HG03175 (cell line): ENCODE results near the gene NELFA.

Experiments
- ATAC-seq: cut with Tn5 transposase; IDR thresholded peaks from one replicate; pipeline ENCODE4 v1.9.1; 2021; ENCODE audit warnings: mild to moderate bottlenecking, moderate library complexity; ENCODE audit not compliant: unreplicated experiment

NELFA gene

DNA sequence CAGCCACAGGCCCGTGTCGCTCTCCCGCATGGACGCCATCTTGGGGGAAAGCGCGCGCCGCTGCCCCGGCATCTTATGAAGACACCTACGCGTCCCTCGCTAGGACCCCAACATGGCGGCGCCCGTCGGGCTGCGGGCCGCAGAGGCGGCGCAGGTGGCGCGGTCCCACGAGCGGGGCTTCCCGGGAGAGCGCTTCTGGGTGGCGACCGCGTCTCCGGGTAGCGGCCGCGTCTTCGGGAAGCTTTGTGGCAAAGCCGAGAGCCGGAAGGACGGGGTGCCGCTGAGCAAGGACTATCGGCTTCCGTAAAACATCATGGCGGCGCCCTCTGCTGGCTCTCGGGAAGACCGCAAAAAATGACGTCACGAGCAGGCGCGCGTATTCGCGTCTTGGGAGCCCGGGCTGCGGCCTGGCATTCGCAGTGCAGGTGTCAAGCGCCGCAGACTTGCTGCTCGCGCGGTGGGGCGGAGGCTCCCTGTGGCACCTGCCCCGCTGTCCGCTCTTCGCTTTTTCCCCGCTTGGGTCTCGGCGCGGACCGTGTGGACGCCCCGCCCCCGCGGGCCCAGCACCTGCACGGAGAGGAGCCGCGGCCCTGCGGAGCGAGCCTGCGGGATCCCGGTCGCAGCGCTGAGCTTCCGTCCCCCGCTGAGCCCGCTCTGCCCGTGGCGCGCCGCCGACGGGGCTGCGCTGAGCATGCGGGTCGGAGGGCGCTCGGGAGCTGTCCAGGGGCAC is at the start of gene NELFA:
TSS of gene NELFA (minus strand) at position 54 of the 730 bp plus-strand sequence. CDS start at position 39, 15 bp downstream.
- peak; percentile 78 for ATAC-seq

DNA sequence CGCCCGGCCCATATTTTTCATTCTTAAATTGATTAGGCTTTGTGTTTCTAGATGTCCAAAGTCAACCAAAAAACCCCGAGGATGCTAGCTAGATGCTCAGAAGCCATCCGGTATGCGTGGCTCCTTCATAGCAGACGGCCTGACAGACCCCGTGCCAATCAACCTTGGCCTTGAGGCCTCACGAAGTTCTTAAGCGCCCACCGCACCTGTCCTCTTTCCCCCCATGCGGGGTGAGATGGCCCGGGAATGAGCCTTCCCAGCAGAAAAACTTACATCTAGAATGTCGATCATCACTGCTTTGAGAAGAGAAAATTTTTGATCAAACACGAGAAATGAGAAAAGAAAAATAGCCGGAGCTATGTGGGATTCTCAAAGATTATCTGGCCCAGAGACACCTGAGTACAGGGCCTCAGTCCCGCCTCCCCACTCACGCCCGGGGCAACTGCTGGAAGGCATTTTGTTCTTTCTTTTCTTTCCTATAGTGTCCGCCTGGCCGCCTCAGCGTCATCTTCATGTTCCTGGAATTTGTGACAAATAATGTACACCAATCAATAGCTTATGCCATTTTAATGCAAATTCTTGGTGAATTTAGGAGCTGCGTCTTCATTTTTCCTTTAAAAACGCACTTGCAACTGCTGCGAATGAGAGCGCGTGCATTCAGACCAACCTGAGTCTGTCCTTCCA is 48.8 kb upstream of the NELFA start:
- no peak for ATAC-seq

DNA sequence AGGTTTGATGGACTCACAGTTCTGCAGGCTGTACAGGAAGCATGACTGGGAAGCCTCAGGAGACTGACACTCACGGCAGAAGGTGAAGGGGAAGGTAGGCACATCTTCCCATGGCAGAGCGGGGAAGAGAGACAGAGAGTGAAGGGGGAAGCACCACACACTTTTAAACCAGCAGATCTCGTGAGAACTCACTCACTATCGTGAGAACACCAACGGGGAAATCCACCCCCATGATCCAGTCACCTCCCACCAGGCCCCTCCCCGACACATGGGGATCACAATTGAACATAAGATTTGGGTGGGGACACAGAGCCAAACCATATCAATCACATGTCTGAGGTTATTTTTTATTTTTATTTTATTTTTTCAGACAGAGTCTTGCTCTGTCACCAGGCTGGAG is 45.4 kb upstream of the NELFA start:
- ATAC-seq: no peak

DNA sequence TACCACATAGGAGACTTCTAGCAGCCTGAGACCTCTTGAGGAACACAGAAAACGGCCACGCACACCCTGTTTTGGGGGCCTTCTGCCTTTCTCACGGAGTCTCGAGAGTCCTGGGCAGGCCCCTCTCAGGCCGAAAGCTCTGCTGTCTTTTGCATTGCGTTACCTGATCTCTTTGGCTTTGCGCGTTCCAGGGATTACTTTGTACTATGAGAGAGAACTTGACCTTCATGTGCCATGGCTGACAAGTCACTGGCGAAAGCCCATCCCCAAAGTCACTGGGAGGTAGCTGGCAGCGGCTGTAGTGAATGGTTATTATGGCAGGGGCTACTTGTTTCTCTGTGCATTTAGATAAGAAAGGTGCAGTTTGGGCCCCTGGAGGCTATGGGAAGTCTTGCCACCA is 42.3 kb upstream of the NELFA start:
- ATAC-seq: no peak

DNA sequence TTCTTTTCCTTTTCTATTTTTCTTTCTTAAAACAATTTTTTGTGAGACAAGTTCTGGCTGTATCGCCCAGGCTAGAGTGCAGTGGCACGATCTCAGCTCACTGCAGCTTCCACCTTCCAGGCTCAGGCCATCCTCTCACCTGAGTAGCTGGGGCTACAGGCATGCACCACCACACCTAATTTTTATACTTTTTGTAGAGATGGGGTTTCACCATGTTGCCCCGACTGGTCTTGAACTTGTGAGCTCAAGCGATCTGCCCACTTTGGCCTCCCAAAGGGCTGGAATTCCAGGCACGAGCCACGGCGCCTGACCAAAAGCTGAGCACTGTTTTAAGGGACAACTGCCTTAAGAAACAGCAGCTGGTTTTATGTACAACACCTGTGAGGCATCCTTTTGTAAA is 41.0 kb upstream of the NELFA start:
- no peak for ATAC-seq

DNA sequence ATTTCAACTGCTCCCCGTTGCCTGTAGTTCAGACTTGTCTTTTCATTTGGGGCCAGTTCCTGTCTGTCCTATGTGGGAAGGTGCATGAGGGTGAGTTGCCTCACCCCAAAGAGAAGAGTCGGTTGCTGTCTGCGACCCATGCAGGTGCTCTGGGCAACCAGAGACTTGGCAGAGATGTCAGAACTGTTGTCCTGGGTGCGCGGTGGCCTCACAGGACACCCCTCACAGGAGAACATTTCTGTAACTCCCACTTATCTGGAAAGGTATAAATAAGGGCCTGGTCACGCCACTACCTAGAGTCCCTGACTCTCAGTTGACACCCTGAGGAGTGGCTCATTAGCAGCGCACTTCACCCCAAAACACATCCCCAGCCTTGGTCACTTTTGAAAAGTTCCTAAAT is 40.6 kb upstream of the NELFA start:
- ATAC-seq: no peak

DNA sequence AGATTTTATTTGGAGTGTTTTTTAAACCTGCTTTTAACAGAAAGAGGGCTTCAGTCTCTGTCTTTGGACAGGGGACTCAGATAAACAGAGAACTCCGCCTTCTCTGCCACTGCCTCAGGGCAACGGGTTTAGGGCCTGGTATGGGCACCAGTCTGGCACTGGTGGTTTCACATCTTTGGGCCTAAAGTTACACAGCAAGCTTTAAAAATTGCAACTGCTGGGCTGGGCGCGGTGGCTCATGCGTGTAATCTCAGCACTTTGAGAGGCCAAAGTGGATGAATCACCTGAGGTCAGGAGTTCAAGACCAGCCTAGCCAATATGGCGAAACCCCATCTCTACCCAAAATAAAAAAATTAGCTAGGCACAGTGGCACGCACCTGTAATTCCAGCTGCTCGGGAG is 40.1 kb upstream of the NELFA start:
- no peak for ATAC-seq

DNA sequence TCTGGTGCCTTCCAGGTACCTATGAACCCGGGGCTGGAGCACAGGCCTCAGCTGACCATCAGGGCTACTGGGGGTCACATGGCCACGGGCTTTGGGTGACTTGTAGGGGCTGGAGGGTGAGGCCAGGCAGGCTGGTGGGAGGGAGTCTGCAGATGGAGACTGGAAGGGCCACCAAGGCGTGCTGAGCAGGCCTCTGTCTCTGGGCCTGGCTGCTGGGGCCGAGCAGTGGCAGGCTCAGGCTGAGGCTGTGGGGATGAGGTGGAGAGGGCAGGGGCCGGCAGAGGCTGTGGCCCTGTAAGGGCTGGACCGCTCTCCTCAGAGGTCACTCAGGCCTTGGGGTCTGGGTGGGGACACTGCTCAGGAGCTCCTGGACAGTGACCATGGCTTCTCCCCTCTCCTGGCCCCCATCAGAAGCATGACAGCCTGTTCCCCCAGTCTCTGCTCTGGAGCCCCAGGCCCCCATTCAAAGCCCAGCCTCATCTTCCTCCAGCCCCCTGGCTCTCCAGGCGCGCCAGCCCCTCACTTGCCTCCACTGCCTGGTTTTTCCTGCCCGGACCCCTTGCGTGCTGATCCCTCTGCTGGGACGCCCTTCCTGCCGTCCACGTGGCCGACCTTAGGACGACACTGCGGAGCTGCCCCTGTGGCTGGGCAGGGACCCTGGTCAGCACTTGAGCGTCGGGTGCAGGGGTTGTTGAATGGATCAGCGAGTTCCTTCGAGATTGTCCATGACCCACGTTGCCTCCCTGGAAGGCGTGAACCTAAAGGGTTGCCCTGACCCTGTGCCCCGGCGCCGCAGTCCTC is 39.2 kb upstream of the NELFA start:
- no peak for ATAC-seq

DNA sequence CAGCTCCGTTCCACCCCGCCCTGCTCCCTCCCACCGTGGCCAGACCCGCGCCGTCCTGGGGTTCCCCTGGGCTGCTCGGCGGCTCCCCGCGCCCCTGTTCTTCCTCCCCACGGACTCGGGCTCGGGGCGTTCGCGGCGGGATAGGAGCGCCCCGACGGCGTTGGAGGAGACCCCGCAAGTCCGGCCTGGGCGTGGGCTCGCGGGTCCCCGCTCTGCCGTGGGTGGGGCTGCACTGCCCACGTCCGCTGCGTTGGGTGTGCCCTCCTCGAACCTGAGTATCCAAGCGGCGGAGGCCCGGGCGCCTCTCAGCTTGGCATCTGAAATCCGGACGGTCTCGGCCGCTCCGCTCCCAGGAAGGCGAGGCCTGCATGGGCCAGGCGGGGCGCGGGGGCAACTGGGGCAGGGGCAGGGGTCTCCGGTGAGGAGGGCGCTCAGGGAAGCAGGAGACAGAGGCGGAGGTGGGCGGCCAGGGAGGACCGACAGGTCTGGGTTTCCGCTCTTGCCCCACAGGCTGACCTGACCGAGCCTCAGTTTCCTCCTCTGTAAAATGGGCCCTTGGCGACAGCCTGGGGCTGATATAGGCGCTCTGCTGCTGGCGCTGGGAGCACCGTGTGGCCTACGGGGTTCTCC is 38.4 kb upstream of the NELFA start:
- ATAC-seq: no peak

DNA sequence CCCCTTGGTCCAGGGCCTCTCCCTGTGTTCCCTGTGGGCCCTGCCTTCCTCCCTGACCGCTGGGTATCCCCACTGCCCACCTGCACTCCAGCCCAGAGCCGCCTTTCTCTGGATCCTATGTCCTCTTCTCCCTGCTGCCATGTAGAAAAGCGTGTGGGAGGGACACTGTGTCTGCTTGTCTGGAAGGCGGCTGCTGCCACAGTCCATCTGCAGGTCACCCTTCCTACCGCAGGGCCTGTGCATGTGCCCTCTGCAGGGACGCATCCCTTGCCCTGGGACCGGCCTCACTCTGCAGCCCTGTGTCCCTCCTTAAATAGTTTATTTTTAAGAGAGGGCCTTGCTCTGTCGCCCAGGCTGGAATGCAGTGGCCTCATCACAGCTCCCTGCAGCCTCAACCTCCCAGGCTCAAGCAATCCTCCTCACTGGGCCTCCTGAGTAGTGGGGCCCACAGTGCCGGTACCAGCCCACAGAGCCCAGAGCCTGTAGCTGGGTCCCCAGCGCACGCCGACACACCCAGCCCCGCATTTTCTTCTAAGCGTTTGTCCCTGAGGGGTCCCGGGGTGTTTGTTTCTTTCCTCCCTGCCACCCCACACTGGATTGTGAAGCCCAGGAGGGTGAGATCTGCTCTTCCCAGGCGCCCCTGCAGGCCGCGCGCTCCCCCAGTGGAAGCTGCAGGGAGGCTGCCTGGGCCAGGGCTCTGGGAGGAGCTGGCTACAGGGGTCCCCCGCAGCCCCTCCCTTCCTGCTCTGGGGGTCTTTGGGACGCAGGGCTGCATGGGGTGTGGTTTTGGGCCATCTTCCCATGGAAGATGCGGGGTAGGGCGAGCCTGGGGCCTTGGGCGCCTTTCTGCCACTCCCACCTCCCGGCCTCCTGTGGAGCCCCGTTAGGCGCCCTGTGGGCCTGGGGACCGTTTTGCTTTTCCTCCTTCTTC is 37.5 kb upstream of the NELFA start:
- no peak for ATAC-seq

DNA sequence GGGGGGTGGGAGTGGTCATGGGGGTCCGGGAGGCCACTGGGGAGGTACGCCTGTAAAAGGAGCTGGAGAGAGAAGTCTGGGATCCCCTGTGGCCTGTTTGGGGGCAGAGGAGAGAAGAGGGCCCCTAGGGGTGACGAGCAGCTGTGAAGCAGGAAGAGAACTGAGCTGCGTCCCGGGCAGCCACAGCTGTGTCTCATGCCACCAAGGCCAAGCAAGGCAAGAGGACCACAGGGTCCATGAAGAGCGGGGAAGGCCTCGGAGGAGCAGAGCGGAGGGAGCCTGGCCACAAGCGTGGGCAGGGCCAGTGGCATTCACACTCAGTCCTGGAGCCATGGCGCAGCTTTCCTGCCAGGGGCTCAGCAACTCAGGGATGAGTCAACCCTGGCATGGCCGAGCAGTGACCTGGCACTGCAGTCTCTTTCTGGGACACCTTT is 36.8 kb upstream of the NELFA start:
- ATAC-seq: no peak

DNA sequence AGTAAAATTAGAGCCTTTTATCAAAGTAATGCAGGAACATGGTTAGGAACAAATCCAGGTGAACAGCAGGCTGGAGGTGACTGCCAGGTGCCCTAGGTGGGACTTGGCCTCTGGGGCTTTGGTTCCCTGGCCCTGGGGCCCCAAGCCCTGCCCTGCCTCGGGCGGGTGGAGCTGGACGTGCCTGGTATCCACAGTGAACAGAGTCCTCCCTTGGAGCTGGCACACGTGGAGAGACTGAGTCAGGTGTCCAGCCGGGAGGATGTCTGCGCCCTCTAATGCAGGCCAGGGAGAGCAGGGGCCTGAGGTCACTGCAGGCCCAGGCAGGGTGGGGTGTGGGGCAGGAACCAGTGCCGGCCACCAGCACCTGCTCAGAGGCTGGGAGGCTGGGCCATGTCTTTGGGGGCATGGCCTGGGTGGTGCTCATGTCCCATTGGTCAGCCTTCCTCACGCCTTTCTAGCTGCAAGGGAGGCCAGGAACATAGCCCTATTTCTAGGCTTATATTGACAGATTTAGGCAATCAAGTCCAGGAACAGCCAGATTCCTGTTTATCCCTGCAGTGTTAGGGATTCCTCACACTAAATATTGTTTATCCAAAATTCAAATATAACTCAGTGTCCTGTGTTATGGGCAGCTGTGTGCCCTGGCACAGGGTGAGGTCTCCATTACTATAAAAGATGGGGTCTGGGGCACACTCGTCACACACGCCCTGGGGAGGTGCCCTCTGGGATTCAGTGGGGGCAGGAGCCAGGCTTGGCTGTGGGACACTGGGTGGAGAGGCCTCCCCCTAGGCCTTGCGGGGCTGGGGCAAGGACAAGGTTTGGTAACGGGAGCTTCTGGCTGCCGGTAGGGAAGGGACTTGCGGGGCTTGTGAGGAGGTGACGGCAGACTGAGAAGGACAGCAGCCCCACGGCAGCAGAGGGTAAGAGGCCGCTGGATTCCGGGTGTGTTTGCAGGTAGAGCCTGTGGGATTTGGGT is 36.1 kb upstream of the NELFA start:
- ATAC-seq: no peak

DNA sequence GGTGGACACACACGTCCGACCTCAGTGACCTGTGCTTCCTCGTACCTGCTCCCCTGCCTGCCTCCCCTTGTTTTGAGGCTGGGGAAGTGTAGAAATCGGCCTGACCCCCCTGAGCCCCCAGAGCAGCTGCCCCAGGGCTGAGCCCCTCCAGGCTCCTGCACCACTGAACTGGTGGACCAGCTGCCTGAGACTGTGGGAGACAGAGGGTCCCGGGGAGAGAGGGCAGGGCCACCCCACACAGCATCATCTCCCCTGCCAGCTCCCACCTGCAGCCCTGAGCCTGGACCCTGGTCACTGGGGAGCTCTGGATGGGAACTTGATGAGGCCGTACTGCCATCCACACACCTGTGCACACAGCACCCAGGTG is 35.3 kb upstream of the NELFA start:
- no peak for ATAC-seq

DNA sequence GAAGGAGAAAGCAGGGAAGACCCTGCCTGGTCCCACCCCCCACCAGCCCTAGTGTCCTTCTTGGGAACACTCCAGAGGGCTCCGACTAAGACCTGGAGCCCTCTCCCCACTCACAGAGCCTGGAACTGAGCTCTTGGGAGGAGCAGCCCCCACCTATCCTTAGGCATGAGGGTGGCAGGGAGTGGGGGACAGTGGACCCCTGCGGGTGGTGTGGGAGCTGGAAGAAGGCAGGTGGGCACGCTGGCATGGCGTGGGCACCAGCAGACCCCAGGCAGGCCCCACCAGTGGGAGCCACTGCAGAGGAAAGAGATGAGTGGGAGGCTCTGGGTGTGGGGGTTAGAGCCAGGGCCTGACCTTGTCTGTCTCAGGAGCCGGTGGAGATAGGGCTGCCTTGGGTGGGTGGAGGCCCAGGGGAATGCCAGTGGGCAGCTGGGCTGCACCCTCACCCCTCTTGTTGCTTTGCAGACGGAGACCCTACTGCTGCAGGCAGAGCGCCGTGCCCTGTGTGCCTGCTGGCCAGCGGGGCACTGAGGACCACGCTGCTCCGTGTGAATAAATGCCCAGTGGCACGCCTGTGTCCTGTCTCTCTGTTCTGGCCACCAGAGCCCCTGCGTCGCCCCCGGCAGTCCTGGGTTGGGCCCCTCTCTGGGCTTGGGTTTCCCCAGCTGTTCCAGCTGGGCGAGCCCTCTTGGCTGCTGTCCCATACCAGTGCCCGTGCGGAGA is 34.8 kb upstream of the NELFA start:
- ATAC-seq: no peak

DNA sequence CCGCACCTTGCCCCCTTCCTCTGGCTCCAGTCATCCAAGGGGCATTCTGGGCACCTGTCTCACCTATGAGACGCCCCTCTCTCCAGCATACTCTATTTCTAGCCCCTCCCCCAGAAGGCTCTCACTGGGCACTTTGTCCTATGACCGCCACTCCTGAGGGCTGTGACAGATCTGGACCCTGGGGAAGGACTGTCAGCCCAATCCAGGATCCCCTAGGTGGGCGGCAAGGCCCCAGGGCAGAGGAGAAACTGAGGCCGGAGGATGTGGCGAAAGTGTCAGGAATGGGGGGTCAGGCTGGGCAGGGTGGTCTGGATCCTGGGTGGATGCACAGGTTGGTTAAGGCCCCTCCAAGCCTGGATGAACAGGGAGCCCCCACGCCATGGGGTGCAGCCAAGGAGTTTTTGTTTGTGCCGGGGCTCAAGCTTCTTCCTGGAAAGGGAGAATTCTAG is 34.2 kb upstream of the NELFA start:
- no peak for ATAC-seq

DNA sequence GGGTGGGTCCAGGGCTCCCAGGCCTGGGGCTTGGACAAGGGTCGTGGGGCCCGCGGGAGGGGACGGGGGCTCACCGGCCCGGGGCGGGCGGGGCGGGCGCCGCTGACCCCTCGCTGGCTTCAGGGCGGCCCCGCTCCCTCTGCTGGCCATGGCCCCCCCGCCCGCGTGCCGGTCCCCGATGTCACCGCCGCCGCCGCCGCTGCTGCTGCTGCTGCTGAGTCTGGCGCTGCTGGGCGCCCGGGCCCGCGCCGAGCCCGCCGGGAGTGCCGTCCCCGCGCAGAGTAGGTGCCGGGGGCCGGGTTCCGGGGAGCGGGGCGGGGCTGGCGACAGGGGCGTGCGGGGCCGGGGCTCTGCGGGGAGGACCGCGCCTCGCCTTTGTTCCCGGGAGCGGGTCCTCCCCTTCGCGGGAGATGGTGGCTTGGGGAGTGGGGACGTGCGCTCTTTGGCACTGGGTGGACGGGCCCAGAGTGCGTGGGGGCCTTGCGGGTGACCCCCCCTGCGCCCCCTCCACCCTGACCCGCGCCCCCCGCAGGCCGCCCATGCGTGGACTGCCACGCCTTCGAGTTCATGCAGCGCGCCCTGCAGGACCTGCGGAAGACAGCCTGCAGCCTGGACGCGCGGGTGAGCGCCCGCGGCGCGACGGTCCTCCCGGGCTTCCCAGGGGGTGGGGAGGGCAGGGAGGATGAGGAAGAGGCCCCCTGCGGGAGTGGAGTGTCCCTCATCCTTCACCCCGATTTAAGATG is 33.6 kb upstream of the NELFA start:
- peak; percentile 34 for ATAC-seq

DNA sequence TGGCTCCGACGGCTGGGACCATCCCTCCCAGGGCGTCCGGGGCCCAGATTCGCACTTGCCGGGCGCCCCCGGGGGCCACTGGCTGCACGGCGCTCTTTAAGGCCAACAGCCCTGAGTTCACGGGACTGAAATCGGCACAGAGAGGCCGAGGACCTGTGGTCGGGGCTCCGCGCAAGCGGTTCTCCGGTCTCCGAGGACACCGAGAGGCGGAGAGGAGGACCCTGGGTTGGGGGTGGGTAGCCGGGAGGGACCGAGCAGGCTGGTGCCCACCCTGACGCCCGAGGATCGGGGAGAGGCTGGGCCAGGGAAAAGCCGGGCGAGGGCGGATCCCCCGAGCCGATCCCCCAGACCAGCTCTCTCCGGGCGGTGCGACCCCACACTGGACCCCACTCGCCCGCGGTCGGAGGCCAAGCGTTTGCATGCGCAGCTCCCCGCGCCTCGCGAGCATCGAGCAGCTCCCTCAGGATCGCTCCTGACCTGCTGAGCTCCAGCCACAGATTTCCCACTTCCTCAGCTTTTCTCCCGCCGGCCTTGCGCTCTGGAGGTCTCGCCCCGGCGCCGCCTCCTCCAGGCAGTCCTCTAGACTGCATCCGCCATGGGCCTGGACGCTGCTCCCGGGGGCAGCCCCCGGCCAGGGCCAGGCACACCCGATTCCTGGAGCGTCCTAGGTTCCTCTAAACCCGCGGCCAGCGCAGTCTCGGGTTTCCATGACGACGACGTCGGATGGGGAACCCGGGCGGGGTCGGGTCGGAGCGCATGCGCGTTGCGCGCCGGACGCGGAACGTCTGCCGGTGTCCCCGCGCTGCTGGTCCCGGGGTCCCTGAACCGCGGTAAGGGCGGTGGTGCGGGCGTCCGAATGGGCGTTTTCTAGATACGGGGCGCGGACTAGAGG is 32.7 kb upstream of the NELFA start:
- peak; percentile 62 for ATAC-seq
